GM13977 (cell line): ENCODE measurements around the gene RHOBTB3.

Source experiments
- DNase-seq: peaks from one replicate; pipeline ENCODE4 v3.0.0; 2012; ENCODE audit warnings: low spot score
- CTCF ChIP-seq: IDR thresholded peaks from 2 replicates; pipeline ENCODE4 v1.5.1; 2012; ENCODE audit warnings: mild to moderate bottlenecking, control low read depth; ENCODE audit not compliant: insufficient read depth; ENCODE audit errors: extremely low read depth, missing control alignments
- in situ Hi-C: fragments of 300-500 bp; cut with MboI; formaldehyde crosslinking; loops from one replicate; pipeline ENCODE4 v1.12.0; 2022; ENCODE audit warnings: low sequenced_read_pairs, low pct_unique_long_range_greater_than_20kb, mixed read lengths, inconsistent platforms; ENCODE audit not compliant: unreplicated experiment

Gene RHOBTB3

GRCh38 chr5:95743232-95743631 lies 12.1 kb downstream of the RHOBTB3 start:
- DNase-seq: no peak
- in situ Hi-C loops: no loop called here
- TF ChIP-seq CTCF: no peak

GRCh38 chr5:95743877-95744276 lies 12.7 kb downstream of the RHOBTB3 start:
- no peak for TF ChIP-seq CTCF
- in situ Hi-C loops: no loop called here
- no peak for DNase-seq

DNA sequence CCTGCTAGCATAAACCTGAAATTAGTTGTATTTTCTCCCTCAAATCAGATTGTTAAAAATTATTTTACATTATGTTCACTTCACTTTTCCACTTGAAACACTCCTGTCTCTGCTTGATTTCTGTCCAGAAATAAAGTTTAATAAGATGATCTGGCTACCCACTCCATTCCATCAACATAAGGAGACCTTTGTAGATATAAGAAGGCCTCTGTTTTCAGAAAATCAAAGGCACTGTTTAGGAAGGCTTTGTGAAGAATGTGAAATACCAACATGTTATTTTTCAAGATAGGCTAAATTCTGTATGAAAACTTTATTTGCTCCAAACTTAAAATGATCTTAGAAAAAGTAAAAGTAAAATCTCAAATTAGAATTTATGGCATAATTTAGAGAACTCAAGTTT lies 15.1 kb downstream of the RHOBTB3 start:
- no peak for TF ChIP-seq CTCF
- no peak for DNase-seq
- in situ Hi-C loops: no loop called here

GRCh38 chr5:95746722-95747679 lies 15.9 kb downstream of the RHOBTB3 start:
- no peak for TF ChIP-seq CTCF
- no peak for DNase-seq
- in situ Hi-C loops: no loop called here

GRCh38 chr5:95748133-95748532 lies 17.0 kb downstream of the RHOBTB3 start:
- TF ChIP-seq CTCF: no peak
- in situ Hi-C loops: no loop called here
- DNase-seq: no peak

DNA sequence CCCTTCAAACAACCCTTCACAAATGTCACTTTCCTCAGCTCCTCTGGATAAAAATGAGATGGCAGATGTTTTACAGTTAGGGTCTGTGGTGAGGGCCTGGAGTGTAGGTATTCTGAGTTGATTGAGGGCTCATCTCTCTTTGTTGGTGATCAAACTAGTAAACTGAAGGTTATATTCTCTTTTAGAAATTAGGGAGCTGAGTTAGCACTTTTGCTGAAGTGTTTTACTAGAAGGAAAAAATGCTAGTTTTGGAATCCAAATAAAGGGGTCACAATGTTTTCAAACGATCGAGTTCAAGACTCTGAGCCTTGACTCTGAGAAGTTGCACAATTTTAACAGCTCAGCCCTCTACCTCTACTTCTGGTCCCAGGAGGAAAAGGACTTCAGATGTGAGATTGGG lies 23.4 kb downstream of the RHOBTB3 start:
- TF ChIP-seq CTCF: no peak
- in situ Hi-C loops: no loop called here
- DNase-seq: no peak
